ENCODE data around the gene ROBO2.
A peak's percentile ranks its signal among the peaks of the same experiment; 100 is the strongest.

ROBO2 gene

GRCh38 chr3:77042343-77042742 is 2.4 kb downstream of the ROBO2 start:
- ChIA-PET POLR2A (no interaction called here), CTCF (no interaction called here)
- Histone ChIP-seq H3K4me3 (ENCODE audit: low read depth, low read length) (no peak overlapping the region), H3K9me3 (ENCODE audit: control insufficient read depth, insufficient read depth, low read depth, low read length) (no peaks in the 10 kb centered on the region), H3K36me3 (ENCODE audit: control insufficient read depth in 2 of 2, insufficient read depth in 1 of 2, low read length in 2 of 2) (no peaks in the 10 kb centered on the region), H3K27ac (ENCODE audit: extremely low read depth, low read depth, low read length) (no peak overlapping the region), H3K4me1 (ENCODE audit: control insufficient read depth, insufficient read depth, low read length) (no peaks in the 10 kb centered on the region)
- no peak for TF ChIP-seq SP3 (tag by site-specific recombination; IDR thresholded peaks at IDR 0.05)
- TF ChIP-seq ZNF366 (tag by site-specific recombination; conservative IDR thresholded peaks at IDR 0.05): peak; percentile 81

DNA sequence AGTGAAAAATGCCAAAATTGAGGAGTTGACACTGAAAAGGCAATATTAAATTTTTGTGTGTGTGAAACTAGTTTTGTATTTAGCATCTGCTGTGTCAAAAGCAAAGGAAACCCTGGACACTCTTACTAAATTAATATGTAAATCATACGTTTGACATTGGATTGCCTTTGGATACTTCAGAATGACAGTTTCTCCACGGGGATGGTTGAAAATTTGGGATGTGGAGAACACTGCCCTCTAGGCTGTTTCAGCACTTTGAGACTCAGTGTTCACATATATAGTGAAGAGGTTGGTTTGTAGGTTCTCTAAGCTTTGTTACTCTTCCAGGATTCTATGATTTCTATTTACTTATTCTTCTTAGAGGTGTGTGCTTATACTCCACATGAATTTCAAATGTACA is 3.0 kb downstream of the ROBO2 start:
- no peaks in the 10 kb centered on the region for H3K9me3 ChIP-seq (ENCODE audit: control insufficient read depth, insufficient read depth, low read depth, low read length)

GRCh38 chr3:77045686-77046085 is 5.8 kb downstream of the ROBO2 start:
- POLR2A ChIA-PET: no interaction called here
- H3K4me3 ChIP-seq (ENCODE audit: low read depth, low read length): no peak overlapping the region
- CTCF ChIA-PET: no interaction called here

More for the DNA sequence above, 3.0 kb downstream of the ROBO2 start:
- POLR2A ChIA-PET: no interaction called here
- Histone ChIP-seq H3K27ac (ENCODE audit: extremely low read depth, low read depth, low read length) (no peak overlapping the region), H3K4me1 (ENCODE audit: control insufficient read depth, insufficient read depth, low read length) (no peaks in the 10 kb centered on the region), H3K4me3 (ENCODE audit: low read depth, low read length) (no peak overlapping the region), H3K36me3 (ENCODE audit: control insufficient read depth in 2 of 2, insufficient read depth in 1 of 2, low read length in 2 of 2) (no peaks in the 10 kb centered on the region)
- CTCF ChIA-PET: interaction anchor here (0.5 kb wide), 1 partner anchor 10 kb away, joined by 3 read pairs; no protein-coding TSS in a partner anchor
- peak; percentile 84 for TF ChIP-seq IKZF3 (tag by site-specific recombination; IDR thresholded peaks at IDR 0.05)
- TF ChIP-seq ZNF184 (tag by site-specific recombination; IDR thresholded peaks at IDR 0.05): no peak
- TF ChIP-seq, protein P1, sequence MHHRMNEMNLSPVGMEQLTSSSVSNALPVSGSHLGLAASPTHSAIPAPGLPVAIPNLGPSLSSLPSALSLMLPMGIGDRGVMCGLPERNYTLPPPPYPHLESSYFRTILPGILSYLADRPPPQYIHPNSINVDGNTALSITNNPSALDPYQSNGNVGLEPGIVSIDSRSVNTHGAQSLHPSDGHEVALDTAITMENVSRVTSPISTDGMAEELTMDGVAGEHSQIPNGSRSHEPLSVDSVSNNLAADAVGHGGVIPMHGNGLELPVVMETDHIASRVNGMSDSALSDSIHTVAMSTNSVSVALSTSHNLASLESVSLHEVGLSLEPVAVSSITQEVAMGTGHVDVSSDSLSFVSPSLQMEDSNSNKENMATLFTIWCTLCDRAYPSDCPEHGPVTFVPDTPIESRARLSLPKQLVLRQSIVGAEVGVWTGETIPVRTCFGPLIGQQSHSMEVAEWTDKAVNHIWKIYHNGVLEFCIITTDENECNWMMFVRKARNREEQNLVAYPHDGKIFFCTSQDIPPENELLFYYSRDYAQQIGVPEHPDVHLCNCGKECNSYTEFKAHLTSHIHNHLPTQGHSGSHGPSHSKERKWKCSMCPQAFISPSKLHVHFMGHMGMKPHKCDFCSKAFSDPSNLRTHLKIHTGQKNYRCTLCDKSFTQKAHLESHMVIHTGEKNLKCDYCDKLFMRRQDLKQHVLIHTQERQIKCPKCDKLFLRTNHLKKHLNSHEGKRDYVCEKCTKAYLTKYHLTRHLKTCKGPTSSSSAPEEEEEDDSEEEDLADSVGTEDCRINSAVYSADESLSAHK (tag by site-specific recombination; IDR thresholded peaks at IDR 0.05): peak; percentile 97

DNA sequence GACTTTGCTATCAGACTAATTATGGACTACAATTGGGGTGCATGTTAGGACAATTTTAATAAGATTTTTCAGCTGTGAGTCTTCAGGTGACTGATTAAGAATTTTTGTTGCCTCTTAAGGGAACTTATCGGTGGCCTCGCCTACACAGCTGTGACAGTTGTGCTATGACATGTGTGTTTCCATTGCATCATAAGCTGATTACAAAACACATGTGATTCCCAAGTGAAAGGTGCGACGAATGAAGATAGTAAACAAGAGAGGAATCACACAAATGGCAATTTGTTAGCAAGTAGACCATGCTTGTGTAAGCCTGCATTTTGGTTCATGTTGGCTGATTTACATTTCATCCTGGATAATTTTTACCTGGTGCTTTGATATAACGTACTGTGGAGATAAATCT is 8.3 kb downstream of the ROBO2 start:
- no peaks in the 10 kb centered on the region for H3K36me3 ChIP-seq (ENCODE audit: control insufficient read depth in 2 of 2, insufficient read depth in 1 of 2, low read length in 2 of 2)
- H3K4me3 ChIP-seq (ENCODE audit: low read depth, low read length): no peak overlapping the region
- H3K27ac ChIP-seq (ENCODE audit: extremely low read depth, low read depth, low read length): no peak overlapping the region
- CTCF ChIA-PET: no interaction called here
- H3K4me1 ChIP-seq (ENCODE audit: control insufficient read depth, insufficient read depth, low read length): peaks cover 11% of the 10 kb centered on the region; the same call in 1 of the 2 replicates
- no peaks in the 10 kb centered on the region for H3K9me3 ChIP-seq (ENCODE audit: control insufficient read depth, insufficient read depth, low read depth, low read length)
- POLR2A ChIA-PET: no interaction called here
- TF ChIP-seq ZNF558 (tag by site-specific recombination; IDR thresholded peaks at IDR 0.05) (no peak), ZNF670 (tag by site-specific recombination; IDR thresholded peaks at IDR 0.05; ENCODE audit: low read depth) (no peak), ZNF785 (tag by site-specific recombination; IDR thresholded peaks at IDR 0.05) (no peak), ZNF416 (tag by site-specific recombination; IDR thresholded peaks at IDR 0.05) (no peak), ZNF112 (tag by site-specific recombination; IDR thresholded peaks at IDR 0.05) (no peak), ZNF274 (IDR thresholded peaks at IDR 0.05; ENCODE audit: low read length) (no peak), ZNF274 (tag by site-specific recombination; IDR thresholded peaks at IDR 0.05; ENCODE audit: borderline replicate concordance) (no peak), KLF16 (tag by site-specific recombination; IDR thresholded peaks at IDR 0.05) (no peak), SETDB1 (IDR thresholded peaks at IDR 0.05; ENCODE audit: insufficient read length, low read length) (no peak), ZNF701 (tag by site-specific recombination; IDR thresholded peaks at IDR 0.05) (no peak), ZNF24 (tag by site-specific recombination; IDR thresholded peaks at IDR 0.05) (no peak), ZNF175 (tag by site-specific recombination; IDR thresholded peaks at IDR 0.05) (no peak), ZNF843 (tag by site-specific recombination; IDR thresholded peaks at IDR 0.05) (no peak), ZNF610 (tag by site-specific recombination; IDR thresholded peaks at IDR 0.05; ENCODE audit: borderline replicate concordance) (no peak)
- TF ChIP-seq, protein P2, sequence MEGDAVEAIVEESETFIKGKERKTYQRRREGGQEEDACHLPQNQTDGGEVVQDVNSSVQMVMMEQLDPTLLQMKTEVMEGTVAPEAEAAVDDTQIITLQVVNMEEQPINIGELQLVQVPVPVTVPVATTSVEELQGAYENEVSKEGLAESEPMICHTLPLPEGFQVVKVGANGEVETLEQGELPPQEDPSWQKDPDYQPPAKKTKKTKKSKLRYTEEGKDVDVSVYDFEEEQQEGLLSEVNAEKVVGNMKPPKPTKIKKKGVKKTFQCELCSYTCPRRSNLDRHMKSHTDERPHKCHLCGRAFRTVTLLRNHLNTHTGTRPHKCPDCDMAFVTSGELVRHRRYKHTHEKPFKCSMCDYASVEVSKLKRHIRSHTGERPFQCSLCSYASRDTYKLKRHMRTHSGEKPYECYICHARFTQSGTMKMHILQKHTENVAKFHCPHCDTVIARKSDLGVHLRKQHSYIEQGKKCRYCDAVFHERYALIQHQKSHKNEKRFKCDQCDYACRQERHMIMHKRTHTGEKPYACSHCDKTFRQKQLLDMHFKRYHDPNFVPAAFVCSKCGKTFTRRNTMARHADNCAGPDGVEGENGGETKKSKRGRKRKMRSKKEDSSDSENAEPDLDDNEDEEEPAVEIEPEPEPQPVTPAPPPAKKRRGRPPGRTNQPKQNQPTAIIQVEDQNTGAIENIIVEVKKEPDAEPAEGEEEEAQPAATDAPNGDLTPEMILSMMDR (tag by site-specific recombination; IDR thresholded peaks at IDR 0.05): no peak
- TF ChIP-seq, protein P3, sequence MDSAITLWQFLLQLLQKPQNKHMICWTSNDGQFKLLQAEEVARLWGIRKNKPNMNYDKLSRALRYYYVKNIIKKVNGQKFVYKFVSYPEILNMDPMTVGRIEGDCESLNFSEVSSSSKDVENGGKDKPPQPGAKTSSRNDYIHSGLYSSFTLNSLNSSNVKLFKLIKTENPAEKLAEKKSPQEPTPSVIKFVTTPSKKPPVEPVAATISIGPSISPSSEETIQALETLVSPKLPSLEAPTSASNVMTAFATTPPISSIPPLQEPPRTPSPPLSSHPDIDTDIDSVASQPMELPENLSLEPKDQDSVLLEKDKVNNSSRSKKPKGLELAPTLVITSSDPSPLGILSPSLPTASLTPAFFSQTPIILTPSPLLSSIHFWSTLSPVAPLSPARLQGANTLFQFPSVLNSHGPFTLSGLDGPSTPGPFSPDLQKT (IDR thresholded peaks at IDR 0.05; ENCODE audit: borderline replicate concordance, low read depth, low read length): no peak

More at GRCh38 chr3:77045686-77046085, 5.8 kb downstream of the ROBO2 start:
- Histone ChIP-seq H3K36me3 (ENCODE audit: control insufficient read depth in 2 of 2, insufficient read depth in 1 of 2, low read length in 2 of 2) (no peaks in the 10 kb centered on the region), H3K4me1 (ENCODE audit: control insufficient read depth, insufficient read depth, low read length) (no peaks in the 10 kb centered on the region), H3K27ac (ENCODE audit: extremely low read depth, low read depth, low read length) (no peak overlapping the region), H3K9me3 (ENCODE audit: control insufficient read depth, insufficient read depth, low read depth, low read length) (no peaks in the 10 kb centered on the region)
- no peak for TF ChIP-seq ZNF585B (tag by site-specific recombination; IDR thresholded peaks at IDR 0.05)
- peak; percentile 70; the same call in 1 of the 2 replicates for TF ChIP-seq ATF2 (tag by site-specific recombination; IDR thresholded peaks at IDR 0.05; ENCODE audit: low read depth)

All from HEK293 (cell line).